ENCODE data around the gene ULBP3.
"Not testable (repeated sequence)": the region's sequence is repeated elsewhere in the genome, so short reads cannot be mapped to it uniquely, and the experiment has no call there.

The ULBP3 gene

GRCh38 chr6:150068151-150068550, 770 bp downstream of the ULBP3 start:
- no peak for DNase-seq
- TF ChIP-seq GATA1 (IDR thresholded peaks at IDR 0.05; ENCODE audit: low read depth, low read length) (no peak), POLR2A (IDR thresholded peaks at IDR 0.05; ENCODE audit: low read length) (no peak)

- DNase-seq: no peak
- TF ChIP-seq GATA1 (IDR thresholded peaks at IDR 0.05; ENCODE audit: low read depth, low read length): no peak
- no peak for TF ChIP-seq POLR2A (IDR thresholded peaks at IDR 0.05; ENCODE audit: low read length)
These were observed 3.8 kb downstream of the ULBP3 start for GRCh38 chr6:150065083-150065482.

- TF ChIP-seq POLR2A (IDR thresholded peaks at IDR 0.05; ENCODE audit: low read length): no peak
- TF ChIP-seq GATA1 (IDR thresholded peaks at IDR 0.05; ENCODE audit: low read depth, low read length): no peak
- DNase-seq: no peak
These were observed 5.3 kb downstream of the ULBP3 start for GRCh38 chr6:150063640-150064039.

- DNase-seq: not testable (repeated sequence)
These were observed 8.9 kb downstream of the ULBP3 start for GRCh38 chr6:150059973-150060372.

- DNase-seq: no peak
These were observed 9.9 kb downstream of the ULBP3 start for GRCh38 chr6:150058986-150059385.

GRCh38 chr6:150058231-150058792, 10.6 kb downstream of the ULBP3 start:
- TF ChIP-seq GATA1 (IDR thresholded peaks at IDR 0.05; ENCODE audit: low read depth, low read length) (no peak), POLR2A (IDR thresholded peaks at IDR 0.05; ENCODE audit: low read length) (no peak)
- DNase-seq: no peak

More at GRCh38 chr6:150058986-150059385, 9.9 kb downstream of the ULBP3 start:
- TF ChIP-seq POLR2A (IDR thresholded peaks at IDR 0.05; ENCODE audit: low read length) (no peak), GATA1 (IDR thresholded peaks at IDR 0.05; ENCODE audit: low read depth, low read length) (no peak)

- TF ChIP-seq POLR2A (IDR thresholded peaks at IDR 0.05; ENCODE audit: low read length) (no peak), GATA1 (IDR thresholded peaks at IDR 0.05; ENCODE audit: low read depth, low read length) (no peak)
These were observed 11.4 kb downstream of the ULBP3 start for GRCh38 chr6:150057501-150057951.

GRCh38 chr6:150056916-150057315, 12.0 kb downstream of the ULBP3 start:
- TF ChIP-seq POLR2A (IDR thresholded peaks at IDR 0.05; ENCODE audit: low read length) (no peak), GATA1 (IDR thresholded peaks at IDR 0.05; ENCODE audit: low read depth, low read length) (no peak)
- no peak for DNase-seq

More at GRCh38 chr6:150057501-150057951, 11.4 kb downstream of the ULBP3 start:
- DNase-seq: no peak

GRCh38 chr6:150056156-150056555, 12.8 kb downstream of the ULBP3 start:
- no peak for DNase-seq

GRCh38 chr6:150055131-150055530, 13.8 kb downstream of the ULBP3 start:
- TF ChIP-seq POLR2A (IDR thresholded peaks at IDR 0.05; ENCODE audit: low read length): no peak
- TF ChIP-seq GATA1 (IDR thresholded peaks at IDR 0.05; ENCODE audit: low read depth, low read length): no peak
- DNase-seq: no peak

More at GRCh38 chr6:150056156-150056555, 12.8 kb downstream of the ULBP3 start:
- TF ChIP-seq GATA1 (IDR thresholded peaks at IDR 0.05; ENCODE audit: low read depth, low read length) (no peak), POLR2A (IDR thresholded peaks at IDR 0.05; ENCODE audit: low read length) (no peak)

GRCh38 chr6:150053450-150053849, 15.5 kb downstream of the ULBP3 start:
- no peak for DNase-seq
- TF ChIP-seq GATA1 (IDR thresholded peaks at IDR 0.05; ENCODE audit: low read depth, low read length): no peak
- TF ChIP-seq POLR2A (IDR thresholded peaks at IDR 0.05; ENCODE audit: low read length): no peak

- DNase-seq: no peak
- TF ChIP-seq POLR2A (IDR thresholded peaks at IDR 0.05; ENCODE audit: low read length) (no peak), GATA1 (IDR thresholded peaks at IDR 0.05; ENCODE audit: low read depth, low read length) (no peak)
These were observed 18.1 kb downstream of the ULBP3 start for GRCh38 chr6:150050846-150051245.

GRCh38 chr6:150048099-150048498, 20.8 kb downstream of the ULBP3 start:
- no peak for DNase-seq
- no peak for TF ChIP-seq GATA1 (IDR thresholded peaks at IDR 0.05; ENCODE audit: low read depth, low read length)
- no peak for TF ChIP-seq POLR2A (IDR thresholded peaks at IDR 0.05; ENCODE audit: low read length)

- TF ChIP-seq GATA1 (IDR thresholded peaks at IDR 0.05; ENCODE audit: low read depth, low read length): no peak
- TF ChIP-seq POLR2A (IDR thresholded peaks at IDR 0.05; ENCODE audit: low read length): no peak
- DNase-seq: no peak
These were observed 22.0 kb downstream of the ULBP3 start for GRCh38 chr6:150046943-150047342.

- no peak for DNase-seq
- no peak for TF ChIP-seq POLR2A (IDR thresholded peaks at IDR 0.05; ENCODE audit: low read length)
- TF ChIP-seq GATA1 (IDR thresholded peaks at IDR 0.05; ENCODE audit: low read depth, low read length): no peak
These were observed 24.2 kb downstream of the ULBP3 start for GRCh38 chr6:150044621-150045145.

All from erythroblast (primary cell).